SK-N-MC (cell line): Measurements from ENCODE around the gene DOK3.

Experiments used
- DNase-seq: peaks from one replicate; pipeline ENCODE4 v3.0.0-alpha.2; 2011; ENCODE audit warnings: low read depth, low spot score
- H3K27ac ChIP-seq: fragments of 200-600 bp; sonication (generic); 2 replicates; pipeline ENCODE4 v1.5.1; 2016; ENCODE audit warnings: mixed run types
- H3K36me3 ChIP-seq: fragments of 200-600 bp; sonication (generic); 2 replicates; pipeline ENCODE4 v1.6.1; 2017; ENCODE audit warnings: antibody characterized with exemption, low read length, mixed read lengths; ENCODE audit not compliant: insufficient read depth
- H3K4me3 ChIP-seq: fragments of 200-600 bp; sonication (generic); 2 replicates; pipeline ENCODE4 v1.5.1; 2016
- H3K9ac ChIP-seq: fragments of 200-600 bp; sonication (generic); 2 replicates; pipeline ENCODE4 v1.8.0; 2017; ENCODE audit warnings: mixed run types, mixed read lengths; ENCODE audit not compliant: insufficient read length
- H3K9me3 ChIP-seq: fragments of 200-600 bp; sonication (generic); 2 replicates; pipeline ENCODE4 v1.6.1; 2017; ENCODE audit warnings: low read depth, mild to moderate bottlenecking, antibody characterized with exemption, low read length, moderate library complexity, mixed read lengths
- EZH2 ChIP-seq: fragments of 200-600 bp; sonication (generic); IDR thresholded peaks from one replicate; pipeline ENCODE4 v1.6.1; 2017; ENCODE audit warnings: antibody characterized with exemption
- FOXP2 ChIP-seq: optimal IDR thresholded peaks from 2 replicates; pipeline ENCODE3; 2011; ENCODE audit warnings: mild to moderate bottlenecking, moderate library complexity; ENCODE audit not compliant: insufficient read depth; ENCODE audit errors: extremely low read length, control extremely low read depth
- POLR2AphosphoS5 ChIP-seq: IDR thresholded peaks from 2 replicates; pipeline ENCODE4 v1.6.1; 2012; ENCODE audit warnings: mild to moderate bottlenecking, low read depth, low read length, borderline replicate concordance

The DOK3 gene, protein sequence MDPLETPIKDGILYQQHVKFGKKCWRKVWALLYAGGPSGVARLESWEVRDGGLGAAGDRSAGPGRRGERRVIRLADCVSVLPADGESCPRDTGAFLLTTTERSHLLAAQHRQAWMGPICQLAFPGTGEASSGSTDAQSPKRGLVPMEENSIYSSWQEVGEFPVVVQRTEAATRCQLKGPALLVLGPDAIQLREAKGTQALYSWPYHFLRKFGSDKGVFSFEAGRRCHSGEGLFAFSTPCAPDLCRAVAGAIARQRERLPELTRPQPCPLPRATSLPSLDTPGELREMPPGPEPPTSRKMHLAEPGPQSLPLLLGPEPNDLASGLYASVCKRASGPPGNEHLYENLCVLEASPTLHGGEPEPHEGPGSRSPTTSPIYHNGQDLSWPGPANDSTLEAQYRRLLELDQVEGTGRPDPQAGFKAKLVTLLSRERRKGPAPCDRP

GRCh38 chr5:177509381-177509951 lies at the start of gene DOK3:
TSS of gene DOK3 (minus strand) at chr5:177509826. CDS start at chr5:177509540, 286 bp downstream.
- no peaks in the 10 kb centered on the region for H3K9me3 ChIP-seq
- TF ChIP-seq FOXP2 (no peak), POLR2AphosphoS5 (no peak)
- H3K27ac ChIP-seq, result no peak within 1 kb of the TSS
- DNase-seq, result no peak
- no peak within 1 kb of the TSS for H3K9ac ChIP-seq
- H3K36me3 ChIP-seq, result peaks cover 39% of the 10 kb centered on the region; the same call in 1 of the 2 replicates
- no peak within 1 kb of the TSS for H3K4me3 ChIP-seq

DNA sequence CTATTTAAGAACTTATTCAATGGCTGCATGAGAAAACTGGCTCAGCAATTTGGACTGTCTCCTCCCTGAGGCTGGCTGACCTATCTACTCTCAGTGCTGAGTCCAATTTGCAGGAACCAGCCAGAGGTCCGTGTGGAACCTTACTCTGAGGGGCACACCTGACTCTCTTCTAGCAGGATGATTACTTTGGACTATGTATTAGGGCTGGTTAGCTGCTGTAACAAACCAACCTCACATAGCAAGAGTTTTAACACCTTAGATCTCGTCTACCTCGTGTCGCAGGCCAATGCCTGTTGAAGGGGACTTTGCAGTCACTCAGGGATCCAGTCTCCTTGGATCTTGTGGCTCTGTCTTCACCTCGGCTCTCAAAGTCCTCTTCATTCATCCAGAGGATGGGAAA lies 48.2 kb upstream of the DOK3 start:
- Histone ChIP-seq H3K4me3 (no peak overlapping the region), H3K9ac (no peak overlapping the region), H3K36me3 (peaks cover 2% of the 10 kb centered on the region), H3K27ac (no peak overlapping the region), H3K9me3 (no peaks in the 10 kb centered on the region)
- no peak for DNase-seq
- TF ChIP-seq POLR2AphosphoS5 (no peak), FOXP2 (no peak), EZH2 (no peak)

- Histone ChIP-seq H3K9me3 (no peaks in the 10 kb centered on the region), H3K9ac (no peak overlapping the region), H3K36me3 (peaks cover 8% of the 10 kb centered on the region), H3K4me3 (no peak overlapping the region), H3K27ac (no peak overlapping the region)
- no peak for DNase-seq
- TF ChIP-seq FOXP2 (no peak), EZH2 (no peak), POLR2AphosphoS5 (peak; percentile 18; the same call in 1 of the 2 replicates)
Observed at GRCh38 chr5:177557041-177557647, 47.5 kb upstream of the DOK3 start.

DNA sequence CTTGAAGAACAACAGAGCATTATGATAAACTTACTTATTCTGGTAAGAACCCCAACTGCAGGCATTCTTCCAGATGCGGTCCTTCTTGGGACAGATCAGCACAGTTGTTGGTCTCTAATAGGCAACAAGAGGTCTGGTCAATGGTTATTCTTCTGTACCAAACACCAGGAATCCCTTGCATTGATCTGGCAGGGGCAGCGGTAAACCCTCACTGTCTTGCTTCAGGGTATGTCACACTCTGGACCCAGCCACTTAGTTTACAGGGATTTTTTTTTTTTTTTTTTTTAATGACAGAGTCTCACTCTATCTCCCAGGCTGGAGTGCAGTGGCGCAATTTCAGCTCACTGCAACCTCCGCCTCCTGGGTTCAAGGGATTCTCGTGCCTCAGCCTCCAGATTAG lies 46.0 kb upstream of the DOK3 start:
- DNase-seq, result no peak
- Histone ChIP-seq H3K27ac (no peak overlapping the region), H3K4me3 (no peak overlapping the region), H3K9me3 (no peaks in the 10 kb centered on the region), H3K9ac (no peak overlapping the region), H3K36me3 (peaks cover 21% of the 10 kb centered on the region)
- TF ChIP-seq POLR2AphosphoS5 (no peak), EZH2 (no peak), FOXP2 (no peak)

- no peak overlapping the region for H3K27ac ChIP-seq
- H3K4me3 ChIP-seq, result peak overlapping the region; percentile 75
- no peak for DNase-seq
Observed at GRCh38 chr5:177555228-177555627, 45.6 kb upstream of the DOK3 start.

DNA sequence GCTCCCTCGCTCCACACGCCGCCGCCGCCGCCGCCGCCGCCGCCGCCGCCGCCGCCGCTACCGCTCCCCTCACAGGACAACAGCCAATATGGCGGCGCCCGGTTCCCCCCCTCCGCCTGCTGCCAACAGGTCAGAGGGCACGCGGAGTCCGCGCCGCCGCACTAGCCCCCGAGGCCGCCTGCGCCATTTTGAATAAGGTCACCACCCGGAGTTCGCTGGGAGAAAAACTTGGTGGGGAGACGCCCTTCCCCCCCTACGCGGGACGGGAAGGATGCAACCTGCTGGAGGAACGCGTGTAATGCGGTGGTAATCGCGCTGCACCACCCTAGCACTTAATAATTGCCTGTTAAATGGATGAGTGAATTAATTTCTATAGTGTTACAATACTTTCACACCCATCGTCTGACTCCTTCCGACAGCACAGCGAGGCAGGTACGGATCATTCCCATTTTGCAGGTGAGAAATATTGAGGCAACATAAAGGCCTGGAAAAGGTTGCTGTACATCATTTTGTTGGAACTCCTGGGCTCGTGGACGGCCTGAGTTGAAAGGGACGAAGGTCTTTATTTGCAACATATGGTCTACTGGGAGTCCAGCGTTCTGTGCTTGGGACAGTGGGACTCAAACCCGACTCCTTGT lies 45.0 kb upstream of the DOK3 start, which contains the start of gene FAM193B:
FAM193B (minus strand) TSS at position 90 of the 638 bp plus-strand sequence. CDS start 105 bp downstream, outside the sequence.
- Histone ChIP-seq H3K9ac (peak within 1 kb of the TSS; percentile 81), H3K4me3 (peak within 1 kb of the TSS; percentile 90), H3K9me3 (no peaks in the 10 kb centered on the region), H3K27ac (no peak within 1 kb of the TSS), H3K36me3 (peaks cover 28% of the 10 kb centered on the region)
- no peak for TF ChIP-seq EZH2
- peak; percentile 61 for TF ChIP-seq POLR2AphosphoS5
- DNase-seq, result peak; percentile 66

More at GRCh38 chr5:177555228-177555627, 45.6 kb upstream of the DOK3 start:
- peaks cover 25% of the 10 kb centered on the region for H3K36me3 ChIP-seq
- no peak overlapping the region for H3K9ac ChIP-seq
- TF ChIP-seq FOXP2, result no peak
- no peak for TF ChIP-seq POLR2AphosphoS5
- TF ChIP-seq EZH2, result no peak
- H3K9me3 ChIP-seq, result no peaks in the 10 kb centered on the region

- no peak overlapping the region for H3K27ac ChIP-seq
- TF ChIP-seq FOXP2, result no peak
- TF ChIP-seq EZH2, result no peak
- TF ChIP-seq POLR2AphosphoS5, result no peak
- no peaks in the 10 kb centered on the region for H3K9me3 ChIP-seq
- no peak for DNase-seq
- peaks cover 28% of the 10 kb centered on the region for H3K36me3 ChIP-seq
- peak overlapping the region; percentile 81 for H3K9ac ChIP-seq
- peak overlapping the region; percentile 90 for H3K4me3 ChIP-seq
Observed at GRCh38 chr5:177553671-177554429, 44.2 kb upstream of the DOK3 start.
